ENCODE results near the gene DPYD.

The DPYD gene

GRCh38 chr1:97091263-97091662 is 829.6 kb downstream of the DPYD start:
- DNase-seq (ENCODE audit: low read depth, low spot score) = no peak
- TF ChIP-seq CTCF (IDR thresholded peaks at IDR 0.05; ENCODE audit: low read depth, low read length) = no peak
- H3K4me3 ChIP-seq (ENCODE audit: low read depth, low read length) = no peak overlapping the region
- in situ Hi-C loops (cut with HindIII; ENCODE audit: low sequenced_read_pairs) = no loop called here

- no peak overlapping the region for H3K4me3 ChIP-seq (ENCODE audit: low read depth, low read length)
- no peak for TF ChIP-seq CTCF (IDR thresholded peaks at IDR 0.05; ENCODE audit: low read depth, low read length)
- in situ Hi-C loops (cut with HindIII; ENCODE audit: low sequenced_read_pairs) = no loop called here
- DNase-seq (ENCODE audit: low read depth, low spot score) = no peak
Observed at GRCh38 chr1:97090725-97091124, 830.1 kb downstream of the DPYD start.

- no peak overlapping the region for H3K4me3 ChIP-seq (ENCODE audit: low read depth, low read length)
- TF ChIP-seq CTCF (IDR thresholded peaks at IDR 0.05; ENCODE audit: low read depth, low read length) = no peak
- in situ Hi-C loops (cut with HindIII; ENCODE audit: low sequenced_read_pairs) = no loop called here
- no peak for DNase-seq (ENCODE audit: low read depth, low spot score)
Observed at GRCh38 chr1:97089173-97089572, 831.7 kb downstream of the DPYD start.

GRCh38 chr1:97088391-97088790 is 832.4 kb downstream of the DPYD start:
- DNase-seq (ENCODE audit: low read depth, low spot score) = no peak
- no peak overlapping the region for H3K4me3 ChIP-seq (ENCODE audit: low read depth, low read length)
- in situ Hi-C loops (cut with HindIII; ENCODE audit: low sequenced_read_pairs) = no loop called here
- TF ChIP-seq CTCF (IDR thresholded peaks at IDR 0.05; ENCODE audit: low read depth, low read length) = no peak

- in situ Hi-C loops (cut with HindIII; ENCODE audit: low sequenced_read_pairs) = no loop called here
Observed at GRCh38 chr1:97084546-97084945, 836.3 kb downstream of the DPYD start.

GRCh38 chr1:97082160-97082848 is 838.5 kb downstream of the DPYD start:
- TF ChIP-seq CTCF (IDR thresholded peaks at IDR 0.05; ENCODE audit: low read depth, low read length) = no peak
- DNase-seq (ENCODE audit: low read depth, low spot score) = no peak
- in situ Hi-C loops (cut with HindIII; ENCODE audit: low sequenced_read_pairs) = no loop called here
- H3K4me3 ChIP-seq (ENCODE audit: low read depth, low read length) = no peak overlapping the region

More at GRCh38 chr1:97084546-97084945, 836.3 kb downstream of the DPYD start:
- no peak for TF ChIP-seq CTCF (IDR thresholded peaks at IDR 0.05; ENCODE audit: low read depth, low read length)
- no peak for DNase-seq (ENCODE audit: low read depth, low spot score)
- H3K4me3 ChIP-seq (ENCODE audit: low read depth, low read length) = no peak overlapping the region
